OCI-LY3 (cell line): ENCODE data around the gene NR2F1.

ENCODE experiments used
- EZH2phosphoT487 ChIP-seq: fragments of 200-600 bp; shearing (Covaris generic); IDR thresholded peaks from 2 replicates; pipeline ENCODE4 v1.6.1; 2018; ENCODE audit warnings: antibody characterized with exemption, mixed run types, low read depth
- TF ChIP-seq, protein P1 (sequence below): fragments of 200-600, 300-600 bp; sonication (generic); IDR thresholded peaks from 2 replicates; pipeline ENCODE4 v1.5.1; 2014; ENCODE audit warnings: antibody characterized with exemption, low read length, low read depth

DNA sequence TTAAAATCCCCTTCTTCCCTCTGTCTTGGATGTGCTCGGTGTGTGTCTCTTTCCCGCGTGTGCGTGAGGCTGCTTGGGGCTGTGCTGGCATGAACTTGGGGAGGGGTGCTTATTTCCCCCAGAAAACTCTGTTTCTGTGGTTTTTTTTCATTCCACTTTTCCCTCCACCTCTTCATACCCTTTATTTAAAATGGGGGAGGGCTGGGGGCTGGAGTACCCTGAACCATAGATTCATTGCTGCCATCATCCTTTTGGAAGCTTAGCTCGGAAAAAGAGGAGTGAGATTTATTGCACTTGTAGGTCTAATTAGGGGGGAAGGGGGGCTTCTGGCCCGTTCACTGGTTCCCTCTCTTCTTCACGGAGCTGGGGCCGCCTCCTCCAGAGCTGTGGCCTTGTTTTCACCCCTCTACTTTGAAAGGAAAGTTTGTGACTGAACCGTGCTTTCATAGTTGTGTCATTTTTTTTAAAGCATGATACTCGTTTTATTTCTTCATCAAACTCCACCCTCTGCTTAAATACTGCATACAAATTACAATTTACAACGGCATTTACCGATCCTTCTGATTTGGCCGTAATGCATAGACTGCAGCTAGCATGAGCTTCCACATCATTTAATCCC is 2.9 kb downstream of the NR2F1 start:
- TF ChIP-seq, protein P1, sequence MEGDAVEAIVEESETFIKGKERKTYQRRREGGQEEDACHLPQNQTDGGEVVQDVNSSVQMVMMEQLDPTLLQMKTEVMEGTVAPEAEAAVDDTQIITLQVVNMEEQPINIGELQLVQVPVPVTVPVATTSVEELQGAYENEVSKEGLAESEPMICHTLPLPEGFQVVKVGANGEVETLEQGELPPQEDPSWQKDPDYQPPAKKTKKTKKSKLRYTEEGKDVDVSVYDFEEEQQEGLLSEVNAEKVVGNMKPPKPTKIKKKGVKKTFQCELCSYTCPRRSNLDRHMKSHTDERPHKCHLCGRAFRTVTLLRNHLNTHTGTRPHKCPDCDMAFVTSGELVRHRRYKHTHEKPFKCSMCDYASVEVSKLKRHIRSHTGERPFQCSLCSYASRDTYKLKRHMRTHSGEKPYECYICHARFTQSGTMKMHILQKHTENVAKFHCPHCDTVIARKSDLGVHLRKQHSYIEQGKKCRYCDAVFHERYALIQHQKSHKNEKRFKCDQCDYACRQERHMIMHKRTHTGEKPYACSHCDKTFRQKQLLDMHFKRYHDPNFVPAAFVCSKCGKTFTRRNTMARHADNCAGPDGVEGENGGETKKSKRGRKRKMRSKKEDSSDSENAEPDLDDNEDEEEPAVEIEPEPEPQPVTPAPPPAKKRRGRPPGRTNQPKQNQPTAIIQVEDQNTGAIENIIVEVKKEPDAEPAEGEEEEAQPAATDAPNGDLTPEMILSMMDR: no peak
- no peak for TF ChIP-seq EZH2phosphoT487
